ENCODE data around the gene SCRT2.

- TF ChIP-seq CTCF (IDR thresholded peaks at IDR 0.05; ENCODE audit: low read depth, low read length, poor library complexity, severe bottlenecking) (no peak), EZH2phosphoT487 (IDR thresholded peaks at IDR 0.05; ENCODE audit: borderline replicate concordance, low read length) (no peak)
Measured at GRCh38 chr20:623704-624103, 51.9 kb downstream of the SCRT2 start.
